Large intestine (tissue), 3 donors: ENCODE measurements around the gene HSPBAP1. TPM values are rescaled to one million over a fixed set of nuclear protein-coding genes. Genes with fewer than 3 reads are reported as not detected.

Experiments
- DNase-seq, 2 donors: peaks; one replicate each; pipeline versions ENCODE4 v3.0.0 to v3.0.0-alpha.2; 2013
- H3K27ac ChIP-seq: one replicate; pipeline ENCODE4 v1.5.1; 2013; ENCODE audit warnings: low read length
- H3K27me3 ChIP-seq: 2 replicates; pipeline ENCODE4 v1.6.1; 2013; ENCODE audit warnings: low read length; ENCODE audit not compliant: control insufficient read depth, insufficient read depth
- H3K36me3 ChIP-seq: 2 replicates; pipeline ENCODE4 v1.6.1; 2013; ENCODE audit warnings: low read length; ENCODE audit not compliant: control insufficient read depth, insufficient read depth
- H3K4me1 ChIP-seq: one replicate; pipeline ENCODE4 v1.6.1; 2013; ENCODE audit warnings: low read length; ENCODE audit not compliant: control insufficient read depth, insufficient read depth
- H3K4me3 ChIP-seq: one replicate; pipeline ENCODE4 v1.5.1; 2013; ENCODE audit warnings: low read length
- H3K9me3 ChIP-seq: one replicate; pipeline ENCODE4 v1.6.1; 2013; ENCODE audit warnings: mild to moderate bottlenecking, low read depth, low read length, moderate library complexity; ENCODE audit not compliant: control insufficient read depth
- WGBS: methylation state at CpG from one replicate; pipeline ENCODE4 v1.1.5; 2013; ENCODE audit warnings: low lambda C conversion rate; ENCODE audit not compliant: insufficient coverage; 5-methylcytosine and 5-hydroxymethylcytosine counted together
- polyA plus RNA-seq: library from polyadenylated mRNA; unstranded; fragments of 120-200 nt; gene quantifications from one replicate; pipeline ENCODE4 v1.2.1, GENCODE V29; 2013

Gene HSPBAP1
- polyA plus RNA-seq, 1 donor, result 13.2 TPM

- H3K27me3 ChIP-seq, result no peaks in the 10 kb centered on the region
- no CpG with 5 or more reads among the region's 1 CpG for WGBS
- H3K4me3 ChIP-seq, result no peak overlapping the region
- no peaks in the 10 kb centered on the region for H3K9me3 ChIP-seq
- no peak for DNase-seq
- no peaks in the 10 kb centered on the region for H3K4me1 ChIP-seq
- H3K27ac ChIP-seq, result no peak overlapping the region
- peaks cover 3% of the 10 kb centered on the region for H3K36me3 ChIP-seq
These were observed 8.7 kb upstream of the HSPBAP1 start for GRCh38 chr3:122802323-122802722.

GRCh38 chr3:122800706-122801237, 7.1 kb upstream of the HSPBAP1 start:
- peaks cover 6% of the 10 kb centered on the region for H3K4me1 ChIP-seq
- peaks cover 3% of the 10 kb centered on the region for H3K36me3 ChIP-seq
- WGBS, result 100% methylated on average over 2 of the region's 3 CpGs
- H3K27ac ChIP-seq, result no peak overlapping the region
- no peaks in the 10 kb centered on the region for H3K27me3 ChIP-seq
- no peak overlapping the region for H3K4me3 ChIP-seq
- no peaks in the 10 kb centered on the region for H3K9me3 ChIP-seq
- DNase-seq, result no peak

GRCh38 chr3:122800031-122800430, 6.4 kb upstream of the HSPBAP1 start:
- WGBS, result no CpG with 5 or more reads among the region's 1 CpG
- Histone ChIP-seq H3K27ac (no peak overlapping the region), H3K4me1 (peaks cover 6% of the 10 kb centered on the region), H3K4me3 (no peak overlapping the region), H3K36me3 (peaks cover 3% of the 10 kb centered on the region), H3K27me3 (no peaks in the 10 kb centered on the region), H3K9me3 (no peaks in the 10 kb centered on the region)
- peak in 1 of 2 donors; percentile 15 for DNase-seq

GRCh38 chr3:122799322-122799721, 5.7 kb upstream of the HSPBAP1 start:
- Histone ChIP-seq H3K4me3 (no peak overlapping the region), H3K36me3 (peaks cover 3% of the 10 kb centered on the region), H3K9me3 (no peaks in the 10 kb centered on the region), H3K27ac (no peak overlapping the region), H3K27me3 (no peaks in the 10 kb centered on the region), H3K4me1 (peaks cover 6% of the 10 kb centered on the region)
- 83% methylated on average over 1 of the region's 2 CpGs for WGBS
- DNase-seq, result no peak

- H3K27me3 ChIP-seq, result no peaks in the 10 kb centered on the region
- H3K4me1 ChIP-seq, result peaks cover 6% of the 10 kb centered on the region
- 100% methylated on average over 2 of the region's 3 CpGs for WGBS
- no peaks in the 10 kb centered on the region for H3K36me3 ChIP-seq
- H3K27ac ChIP-seq, result no peak overlapping the region
- DNase-seq, result no peak
- no peak overlapping the region for H3K4me3 ChIP-seq
- no peaks in the 10 kb centered on the region for H3K9me3 ChIP-seq
These were observed 3.7 kb upstream of the HSPBAP1 start for GRCh38 chr3:122797291-122797690.

- peaks cover 6% of the 10 kb centered on the region for H3K4me1 ChIP-seq
- peak overlapping the region; percentile 57 for H3K4me3 ChIP-seq
- no peak for DNase-seq
- H3K36me3 ChIP-seq, result no peaks in the 10 kb centered on the region
- 42% methylated on average over 5 of the region's 11 CpGs for WGBS
- H3K27me3 ChIP-seq, result no peaks in the 10 kb centered on the region
- peak overlapping the region; percentile 87 for H3K27ac ChIP-seq
- no peaks in the 10 kb centered on the region for H3K9me3 ChIP-seq
These were observed 2.1 kb upstream of the HSPBAP1 start for GRCh38 chr3:122795674-122796195.

GRCh38 chr3:122794779-122795673, 1.4 kb upstream of the HSPBAP1 start, which contains the start of gene SLC49A4:
Gene SLC49A4 (plus strand): TSS chr3:122795069. CDS start chr3:122795193, 124 bp downstream.
- peaks cover 6% of the 10 kb centered on the region for H3K4me1 ChIP-seq

GRCh38 chr3:122794483-122794778, 800 bp upstream of the HSPBAP1 start:
- no peaks in the 10 kb centered on the region for H3K9me3 ChIP-seq
- H3K4me1 ChIP-seq, result peaks cover 6% of the 10 kb centered on the region
- no peaks in the 10 kb centered on the region for H3K36me3 ChIP-seq
- no peaks in the 10 kb centered on the region for H3K27me3 ChIP-seq
- no peak for DNase-seq
- H3K27ac ChIP-seq, result peak overlapping the region; percentile 87
- WGBS, result 5% methylated on average over 4 of the region's 6 CpGs
- H3K4me3 ChIP-seq, result peak overlapping the region; percentile 57

More at GRCh38 chr3:122794779-122795673, 1.4 kb upstream of the HSPBAP1 start, which contains the start of gene SLC49A4:
- H3K4me3 ChIP-seq, result peak within 1 kb of the TSS; percentile 57
- H3K27ac ChIP-seq, result peak within 1 kb of the TSS; percentile 87
- H3K36me3 ChIP-seq, result no peaks in the 10 kb centered on the region
- DNase-seq, result peak; percentile 68 to 87
- WGBS, result no CpG with 5 or more reads among the region's 84 CpGs
- no peaks in the 10 kb centered on the region for H3K27me3 ChIP-seq
- H3K9me3 ChIP-seq, result no peaks in the 10 kb centered on the region

- Histone ChIP-seq H3K27me3 (no peaks in the 10 kb centered on the region), H3K4me1 (peaks cover 16% of the 10 kb centered on the region), H3K9me3 (no peaks in the 10 kb centered on the region), H3K27ac (no peak overlapping the region), H3K36me3 (no peaks in the 10 kb centered on the region), H3K4me3 (no peak overlapping the region)
- no peak for DNase-seq
- 88% methylated on average over 3 of the region's 11 CpGs for WGBS
These were observed 3.9 kb downstream of the HSPBAP1 start for GRCh38 chr3:122789585-122790273.

- 100% methylated on average over 1 of the region's 2 CpGs for WGBS
- H3K4me1 ChIP-seq, result peaks cover 16% of the 10 kb centered on the region
- no peak for DNase-seq
- H3K27ac ChIP-seq, result peak overlapping the region; percentile 24
- H3K9me3 ChIP-seq, result no peaks in the 10 kb centered on the region
- H3K4me3 ChIP-seq, result no peak overlapping the region
- H3K27me3 ChIP-seq, result no peaks in the 10 kb centered on the region
- no peaks in the 10 kb centered on the region for H3K36me3 ChIP-seq
These were observed 5.8 kb downstream of the HSPBAP1 start for GRCh38 chr3:122787872-122788271.
